ENCODE data around the gene DCP2.

DCP2 gene

DNA sequence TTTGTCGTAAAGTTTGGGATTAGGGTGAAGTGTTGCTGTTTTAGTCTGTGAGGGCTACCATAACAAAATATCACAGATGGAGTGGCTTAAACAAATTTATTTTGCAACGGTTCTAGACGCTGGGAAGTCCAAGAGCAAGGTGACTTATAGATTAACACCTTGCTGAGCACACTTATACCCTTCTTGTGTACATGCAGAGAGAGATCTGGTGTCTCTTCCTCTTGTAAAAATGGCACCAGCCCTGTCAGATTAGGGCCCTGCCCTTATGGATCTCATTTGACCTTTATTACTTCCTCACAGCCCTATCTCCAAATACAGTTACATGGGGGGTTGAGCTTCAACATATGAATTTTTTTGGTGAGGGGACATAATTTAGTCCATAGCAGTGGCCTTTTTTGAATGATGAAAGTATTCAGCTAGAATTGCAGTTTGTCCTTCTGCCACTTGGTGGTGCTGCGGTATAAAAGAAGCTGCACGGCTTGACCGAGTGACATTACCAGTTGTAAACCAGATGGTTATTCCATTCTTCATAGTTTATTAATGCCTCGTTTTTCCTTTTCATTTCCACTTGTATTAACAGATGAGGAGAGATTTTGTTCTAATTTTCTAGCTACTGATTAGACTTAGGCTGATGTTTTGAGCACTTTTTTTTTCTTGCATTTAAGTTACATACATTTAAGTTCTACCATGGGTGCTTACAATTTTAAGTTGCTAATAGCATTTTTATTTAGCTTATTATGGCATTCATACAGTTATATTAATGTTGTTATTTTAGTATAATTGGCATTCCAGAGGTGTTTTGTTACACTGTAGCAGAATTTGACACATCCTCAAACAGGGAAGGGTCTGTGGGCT, 19.4 kb downstream of the DCP2 start:
- no peaks in the 10 kb centered on the region for H3K9me3 ChIP-seq (ENCODE audit: insufficient read depth, low read depth, low read length)
- no peak overlapping the region for H3K9ac ChIP-seq (ENCODE audit: low read depth, low read length)
- no peaks in the 10 kb centered on the region for H3K27me3 ChIP-seq (ENCODE audit: insufficient read depth, low read length)
- H3K36me3 ChIP-seq (ENCODE audit: insufficient read depth, low read depth, low read length), result peaks cover 63% of the 10 kb centered on the region
- H3K27ac ChIP-seq (ENCODE audit: low read length), result no peak overlapping the region
- H3K4me3 ChIP-seq (ENCODE audit: low read length), result no peak overlapping the region
- H3K4me1 ChIP-seq (ENCODE audit: insufficient read depth, low read length), result peaks cover 7% of the 10 kb centered on the region

DNA sequence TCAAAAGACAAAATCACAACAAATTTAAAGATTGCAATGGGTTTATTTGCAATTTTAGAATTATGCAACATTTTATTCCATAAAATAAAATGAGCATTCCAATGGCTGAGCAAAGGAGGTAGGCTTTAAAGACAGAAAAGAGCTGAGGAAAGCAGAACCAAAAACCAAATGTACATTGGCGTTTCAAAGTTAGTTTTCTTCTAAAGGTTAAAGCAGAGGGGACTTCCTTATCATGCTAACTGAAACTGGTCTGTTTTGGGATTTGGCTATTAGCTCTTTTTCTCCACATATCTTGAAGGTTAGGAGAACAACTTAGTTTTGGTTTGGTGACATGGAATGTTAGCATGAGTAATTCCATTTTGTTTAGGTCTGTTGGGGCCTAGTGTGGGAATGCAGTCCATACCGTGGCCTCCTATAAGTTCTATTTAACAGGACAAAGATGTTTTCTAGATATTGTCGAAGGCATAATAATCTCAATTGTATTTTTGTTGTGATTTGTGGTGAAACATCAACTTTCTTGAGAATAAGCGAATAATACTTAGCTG, 20.3 kb downstream of the DCP2 start:
- Histone ChIP-seq H3K4me3 (ENCODE audit: low read length) (no peak overlapping the region), H3K27me3 (ENCODE audit: insufficient read depth, low read length) (no peaks in the 10 kb centered on the region), H3K27ac (ENCODE audit: low read length) (no peak overlapping the region), H3K4me1 (ENCODE audit: insufficient read depth, low read length) (peaks cover 7% of the 10 kb centered on the region), H3K9ac (ENCODE audit: low read depth, low read length) (no peak overlapping the region), H3K9me3 (ENCODE audit: insufficient read depth, low read depth, low read length) (no peaks in the 10 kb centered on the region), H3K36me3 (ENCODE audit: insufficient read depth, low read depth, low read length) (peaks cover 69% of the 10 kb centered on the region)

DNA sequence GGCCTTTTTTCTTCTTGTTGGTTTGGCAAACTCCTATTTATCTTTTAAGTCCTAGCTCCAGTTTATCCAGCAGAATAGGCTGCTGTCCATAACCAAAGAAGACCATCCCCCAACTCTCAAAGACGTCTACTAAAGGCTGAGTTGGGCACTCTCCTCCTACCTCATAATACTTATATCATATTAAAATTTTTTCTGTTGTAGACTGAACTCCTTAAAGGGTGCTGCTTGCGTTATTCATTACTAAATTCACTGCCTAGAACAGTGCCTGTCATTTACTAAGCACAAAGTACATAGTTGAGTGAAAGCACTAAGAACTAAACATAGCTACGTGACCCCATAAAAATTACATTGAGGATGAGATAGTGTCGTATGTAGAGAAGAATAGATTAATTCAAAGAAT, 21.7 kb downstream of the DCP2 start:
- Histone ChIP-seq H3K36me3 (ENCODE audit: insufficient read depth, low read depth, low read length) (peaks cover 69% of the 10 kb centered on the region), H3K27me3 (ENCODE audit: insufficient read depth, low read length) (no peaks in the 10 kb centered on the region), H3K9ac (ENCODE audit: low read depth, low read length) (no peak overlapping the region), H3K9me3 (ENCODE audit: insufficient read depth, low read depth, low read length) (no peaks in the 10 kb centered on the region), H3K4me1 (ENCODE audit: insufficient read depth, low read length) (peaks cover 7% of the 10 kb centered on the region), H3K4me3 (ENCODE audit: low read length) (no peak overlapping the region), H3K27ac (ENCODE audit: low read length) (no peak overlapping the region)

DNA sequence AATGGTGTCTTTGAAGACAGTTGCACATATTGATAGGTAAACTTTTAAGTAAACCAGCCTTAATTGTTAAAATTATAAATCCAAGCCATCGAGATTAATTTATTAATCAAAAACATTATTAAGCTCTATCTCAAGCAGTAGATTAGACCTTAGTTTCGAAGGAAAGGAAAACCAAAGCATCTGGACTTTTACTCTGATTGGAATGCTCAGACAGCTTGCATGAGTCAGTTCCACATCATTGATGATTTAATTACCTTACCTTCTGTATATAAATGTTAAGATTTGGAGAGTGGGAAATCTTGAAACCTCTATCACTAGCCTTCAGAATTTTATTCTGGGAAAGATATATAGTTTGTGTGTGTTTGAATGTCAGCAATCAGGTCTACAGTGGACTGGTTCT, 23.9 kb downstream of the DCP2 start:
- no peaks in the 10 kb centered on the region for H3K9me3 ChIP-seq (ENCODE audit: insufficient read depth, low read depth, low read length)
- peaks cover 83% of the 10 kb centered on the region for H3K36me3 ChIP-seq (ENCODE audit: insufficient read depth, low read depth, low read length)
- H3K9ac ChIP-seq (ENCODE audit: low read depth, low read length), result no peak overlapping the region
- no peak overlapping the region for H3K4me3 ChIP-seq (ENCODE audit: low read length)
- H3K4me1 ChIP-seq (ENCODE audit: insufficient read depth, low read length), result peaks cover 7% of the 10 kb centered on the region
- no peak overlapping the region for H3K27ac ChIP-seq (ENCODE audit: low read length)
- no peaks in the 10 kb centered on the region for H3K27me3 ChIP-seq (ENCODE audit: insufficient read depth, low read length)

DNA sequence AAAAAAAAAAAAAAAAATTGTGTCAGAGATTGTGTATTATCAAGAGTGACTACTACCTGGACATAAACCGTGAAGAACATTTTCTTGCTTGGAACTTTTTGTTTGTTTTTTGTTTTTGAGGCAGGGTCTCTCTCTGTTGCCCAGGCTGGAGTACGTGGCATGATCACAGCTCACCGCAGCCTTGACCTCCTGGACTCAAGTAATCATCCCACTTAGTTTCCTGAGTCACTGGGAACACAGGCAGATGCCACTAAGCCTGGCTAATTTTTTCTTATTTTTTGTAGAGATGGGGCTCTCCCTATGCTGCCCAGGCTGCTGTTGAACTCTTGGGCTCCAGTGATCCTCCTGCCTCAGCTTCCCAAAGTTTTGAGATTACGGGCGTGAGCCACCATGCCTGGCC, 25.8 kb downstream of the DCP2 start:
- Histone ChIP-seq H3K27me3 (ENCODE audit: insufficient read depth, low read length) (no peaks in the 10 kb centered on the region), H3K9ac (ENCODE audit: low read depth, low read length) (no peak overlapping the region), H3K27ac (ENCODE audit: low read length) (no peak overlapping the region), H3K4me1 (ENCODE audit: insufficient read depth, low read length) (peaks cover 3% of the 10 kb centered on the region; the same call in 1 of the 2 replicates), H3K4me3 (ENCODE audit: low read length) (no peak overlapping the region), H3K36me3 (ENCODE audit: insufficient read depth, low read depth, low read length) (peaks cover 79% of the 10 kb centered on the region), H3K9me3 (ENCODE audit: insufficient read depth, low read depth, low read length) (no peaks in the 10 kb centered on the region)

DNA sequence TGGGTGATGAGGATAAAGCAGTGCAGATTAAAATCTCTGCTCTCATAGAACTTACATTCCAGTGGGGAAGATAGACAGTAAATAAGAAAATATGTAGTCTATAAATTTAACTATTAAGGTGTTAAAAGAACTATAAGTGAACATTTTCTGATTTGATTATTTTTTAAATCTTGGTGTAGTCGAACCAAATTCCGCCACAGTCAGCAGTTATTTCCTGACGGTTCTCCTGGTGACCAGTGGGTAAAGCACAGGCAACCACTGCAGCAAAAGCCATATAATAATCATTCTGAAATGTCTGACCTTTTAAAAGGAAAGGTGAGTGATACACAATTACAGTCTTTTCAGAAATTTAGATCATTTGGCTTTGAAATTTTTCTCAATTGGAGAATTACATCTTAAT, 27.2 kb downstream of the DCP2 start:
- H3K4me3 ChIP-seq (ENCODE audit: low read length), result no peak overlapping the region
- peaks cover 82% of the 10 kb centered on the region for H3K36me3 ChIP-seq (ENCODE audit: insufficient read depth, low read depth, low read length)
- H3K9ac ChIP-seq (ENCODE audit: low read depth, low read length), result no peak overlapping the region
- H3K4me1 ChIP-seq (ENCODE audit: insufficient read depth, low read length), result no peaks in the 10 kb centered on the region
- no peaks in the 10 kb centered on the region for H3K9me3 ChIP-seq (ENCODE audit: insufficient read depth, low read depth, low read length)
- no peaks in the 10 kb centered on the region for H3K27me3 ChIP-seq (ENCODE audit: insufficient read depth, low read length)
- H3K27ac ChIP-seq (ENCODE audit: low read length), result no peak overlapping the region

DNA sequence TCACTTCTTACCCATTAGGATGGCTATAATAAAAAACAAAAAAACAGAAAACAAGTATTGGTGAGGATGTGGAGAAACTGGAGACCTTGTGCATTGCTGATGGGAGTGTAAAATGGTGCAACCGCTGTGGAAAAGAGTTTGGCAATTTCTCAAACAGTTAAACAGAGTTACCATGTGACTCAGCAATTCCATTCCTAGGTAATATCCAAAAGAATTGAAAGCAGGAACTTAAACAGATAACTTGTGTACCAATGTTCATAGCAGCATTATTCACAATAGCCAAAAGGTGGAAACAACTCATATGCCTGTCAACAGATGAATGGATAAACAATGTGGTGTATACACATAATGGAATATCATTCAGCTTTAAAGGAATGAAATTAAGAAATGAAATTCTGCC, 28.9 kb downstream of the DCP2 start:
- H3K36me3 ChIP-seq (ENCODE audit: insufficient read depth, low read depth, low read length), result peaks cover 91% of the 10 kb centered on the region
- H3K4me3 ChIP-seq (ENCODE audit: low read length), result no peak overlapping the region
- H3K4me1 ChIP-seq (ENCODE audit: insufficient read depth, low read length), result no peaks in the 10 kb centered on the region
- H3K9ac ChIP-seq (ENCODE audit: low read depth, low read length), result no peak overlapping the region
- H3K27ac ChIP-seq (ENCODE audit: low read length), result no peak overlapping the region
- H3K9me3 ChIP-seq (ENCODE audit: insufficient read depth, low read depth, low read length), result no peaks in the 10 kb centered on the region
- no peaks in the 10 kb centered on the region for H3K27me3 ChIP-seq (ENCODE audit: insufficient read depth, low read length)

DNA sequence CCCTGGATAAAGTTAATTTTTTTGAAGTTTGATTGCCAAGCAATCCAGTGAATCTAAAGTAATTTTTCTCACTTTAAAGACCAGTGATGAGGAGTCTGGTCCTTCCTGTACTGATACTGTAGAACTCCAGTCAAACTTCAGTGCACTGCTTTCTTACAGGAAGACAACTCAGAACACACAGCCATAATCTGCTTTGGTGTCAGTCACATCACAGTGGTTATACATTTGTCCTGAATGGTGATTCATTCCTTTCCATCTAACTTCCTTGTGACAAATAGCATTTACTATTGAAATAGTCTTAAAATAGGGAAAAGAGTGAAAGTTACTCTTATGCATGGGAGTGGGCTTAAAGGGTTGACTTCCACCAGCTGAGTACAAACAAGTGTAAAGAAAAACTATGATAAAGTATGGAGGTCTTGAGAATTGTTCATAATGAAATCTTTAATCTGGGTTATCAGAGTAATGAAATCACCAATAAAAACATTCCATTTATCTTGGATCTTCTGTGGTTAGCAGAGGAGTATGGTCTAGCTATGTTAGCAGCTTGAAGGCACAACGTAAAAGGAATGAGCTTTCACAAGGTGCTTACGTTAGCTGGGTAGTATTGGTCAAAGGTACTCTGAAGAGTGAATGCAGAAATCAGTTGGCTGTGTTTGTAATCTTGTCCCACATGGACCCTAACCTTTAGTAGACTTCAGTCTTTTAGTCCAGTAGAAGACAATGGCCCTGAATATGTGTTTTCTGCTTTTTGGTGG, 41.5 kb downstream of the DCP2 start:
- Histone ChIP-seq H3K36me3 (ENCODE audit: insufficient read depth, low read depth, low read length) (peaks cover 68% of the 10 kb centered on the region), H3K4me1 (ENCODE audit: insufficient read depth, low read length) (no peaks in the 10 kb centered on the region), H3K9ac (ENCODE audit: low read depth, low read length) (no peak overlapping the region), H3K27ac (ENCODE audit: low read length) (no peak overlapping the region), H3K4me3 (ENCODE audit: low read length) (no peak overlapping the region), H3K27me3 (ENCODE audit: insufficient read depth, low read length) (no peaks in the 10 kb centered on the region), H3K9me3 (ENCODE audit: insufficient read depth, low read depth, low read length) (no peaks in the 10 kb centered on the region)

DNA sequence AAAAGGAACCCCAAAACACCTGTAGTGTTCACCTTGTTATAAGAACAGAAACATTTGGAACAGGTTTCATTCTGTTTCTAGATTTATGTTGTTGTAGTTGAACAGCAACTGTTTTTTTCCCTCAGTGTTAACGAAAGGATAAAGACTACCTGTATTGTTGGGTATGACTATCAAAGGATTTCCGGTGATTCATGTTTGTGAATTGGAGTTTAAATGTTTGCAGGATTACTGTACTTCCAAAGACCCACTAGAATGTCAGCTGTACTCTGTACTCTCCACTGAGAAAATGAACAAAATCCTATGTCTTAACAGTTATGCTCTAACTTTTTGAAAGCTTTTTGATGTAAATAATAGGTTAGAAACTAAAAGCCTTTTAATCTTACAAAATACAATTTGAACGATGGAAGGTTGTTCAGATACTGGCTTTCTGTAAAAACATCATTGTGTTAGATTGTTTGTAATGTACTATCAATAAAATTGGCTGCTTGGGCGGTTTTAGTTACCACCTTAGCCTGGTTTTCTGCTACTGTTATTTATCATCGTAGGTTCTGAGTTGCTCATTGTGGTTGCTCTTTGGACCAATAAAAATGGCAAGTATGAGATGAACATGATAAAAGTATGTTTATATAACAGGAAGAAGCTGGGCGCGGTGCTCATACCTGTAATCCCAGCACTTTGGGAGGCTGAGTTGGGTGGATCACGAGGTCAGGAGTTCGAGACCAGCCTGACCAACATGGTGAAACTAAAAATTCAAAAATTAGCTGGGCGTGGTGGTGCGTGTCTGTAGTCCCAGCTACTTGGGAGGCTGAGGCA, 44.1 kb downstream of the DCP2 start:
- no peak overlapping the region for H3K4me3 ChIP-seq (ENCODE audit: low read length)

DNA sequence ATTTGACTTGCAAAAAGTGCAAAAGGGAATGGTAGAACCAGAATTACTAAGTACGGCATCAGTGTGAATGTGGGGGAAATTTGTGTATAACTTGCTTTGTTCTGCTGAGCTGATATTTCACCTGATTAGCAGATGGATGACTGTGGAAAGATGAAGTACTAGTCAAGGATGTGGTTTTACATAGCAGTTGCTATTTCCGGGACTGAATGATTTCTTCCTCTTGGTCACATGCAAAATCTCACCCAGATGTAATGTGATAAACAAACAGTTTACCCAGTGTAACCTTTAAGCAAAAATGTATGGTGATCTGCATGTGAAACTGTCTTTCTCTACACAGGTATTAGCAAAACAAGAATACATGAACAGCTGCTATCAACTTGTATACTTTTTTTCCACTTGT, 46.1 kb downstream of the DCP2 start:
- Histone ChIP-seq H3K36me3 (ENCODE audit: insufficient read depth, low read depth, low read length) (peaks cover 66% of the 10 kb centered on the region), H3K9ac (ENCODE audit: low read depth, low read length) (no peak overlapping the region), H3K9me3 (ENCODE audit: insufficient read depth, low read depth, low read length) (no peaks in the 10 kb centered on the region), H3K27ac (ENCODE audit: low read length) (no peak overlapping the region), H3K27me3 (ENCODE audit: insufficient read depth, low read length) (no peaks in the 10 kb centered on the region), H3K4me3 (ENCODE audit: low read length) (no peak overlapping the region), H3K4me1 (ENCODE audit: insufficient read depth, low read length) (no peaks in the 10 kb centered on the region)

More for the DNA sequence above, 44.1 kb downstream of the DCP2 start:
- H3K27ac ChIP-seq (ENCODE audit: low read length), result no peak overlapping the region
- no peak overlapping the region for H3K9ac ChIP-seq (ENCODE audit: low read depth, low read length)
- H3K27me3 ChIP-seq (ENCODE audit: insufficient read depth, low read length), result no peaks in the 10 kb centered on the region
- peaks cover 59% of the 10 kb centered on the region for H3K36me3 ChIP-seq (ENCODE audit: insufficient read depth, low read depth, low read length)
- no peaks in the 10 kb centered on the region for H3K9me3 ChIP-seq (ENCODE audit: insufficient read depth, low read depth, low read length)
- H3K4me1 ChIP-seq (ENCODE audit: insufficient read depth, low read length), result no peaks in the 10 kb centered on the region

DNA sequence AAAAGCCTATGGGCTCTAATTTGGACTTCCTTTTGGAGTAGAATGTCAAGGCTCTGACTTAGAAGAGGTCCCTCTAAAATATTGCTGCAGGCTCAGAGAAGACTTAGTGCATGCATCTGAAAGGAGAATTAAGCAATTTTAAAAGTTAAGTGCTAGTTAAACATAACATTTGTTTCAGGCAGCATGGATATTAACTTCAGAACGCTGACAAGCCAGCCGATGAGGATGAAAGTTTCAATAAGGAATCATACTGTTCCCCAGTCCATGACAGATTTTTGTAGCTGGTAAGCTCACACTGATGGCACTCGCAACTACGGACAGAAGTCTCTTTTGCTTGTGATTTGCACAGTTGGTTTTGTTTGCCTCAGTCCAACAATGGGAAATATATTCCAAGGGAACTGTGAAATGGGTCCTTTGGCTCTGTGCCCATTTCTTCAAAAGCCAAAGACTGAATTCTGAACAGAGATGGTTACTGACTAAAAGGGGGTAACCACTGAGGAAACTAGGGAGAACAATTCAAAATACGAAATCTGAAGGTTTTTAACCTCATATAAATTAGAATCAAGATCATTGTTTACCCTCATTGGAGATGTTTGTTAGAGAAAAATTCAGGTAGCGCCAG, 47.6 kb downstream of the DCP2 start:
- Histone ChIP-seq H3K9ac (ENCODE audit: low read depth, low read length) (no peak overlapping the region), H3K4me1 (ENCODE audit: insufficient read depth, low read length) (no peaks in the 10 kb centered on the region), H3K27me3 (ENCODE audit: insufficient read depth, low read length) (no peaks in the 10 kb centered on the region), H3K9me3 (ENCODE audit: insufficient read depth, low read depth, low read length) (no peaks in the 10 kb centered on the region), H3K4me3 (ENCODE audit: low read length) (no peak overlapping the region), H3K36me3 (ENCODE audit: insufficient read depth, low read depth, low read length) (peaks cover 78% of the 10 kb centered on the region), H3K27ac (ENCODE audit: low read length) (no peak overlapping the region)
